Left renal pelvis (tissue), 4 donors: Measurements from ENCODE around the gene NDUFAF2. TPM values are rescaled to one million over a fixed set of nuclear protein-coding genes. Genes with fewer than 3 reads are reported as not detected.

Source experiments
- DNase-seq, 4 donors: peaks; one replicate each; pipeline ENCODE4 v3.0.0-alpha.2; 2013; ENCODE audit warnings: low read depth in 4 of 4, low spot score in 3 of 4
- polyA plus RNA-seq, 4 donors: library from polyadenylated mRNA; unstranded; fragments of 120-200 nt; gene quantifications; one replicate each; pipeline ENCODE4 v1.2.1, GENCODE V29; 2013; ENCODE audit not compliant: insufficient read length in 4 of 4

Gene NDUFAF2
- polyA plus RNA-seq, 4 donors, result 25.3 to 33.7 (median 28.2) TPM

GRCh38 chr5:61100437-61100836, 155.4 kb downstream of the NDUFAF2 start:
- DNase-seq, result no peak

GRCh38 chr5:61114441-61114840, 169.4 kb downstream of the NDUFAF2 start:
- DNase-seq, result no peak

GRCh38 chr5:61115968-61116367, 171.0 kb downstream of the NDUFAF2 start:
- DNase-seq, result no peak

- DNase-seq, result no peak
These were observed 174.1 kb downstream of the NDUFAF2 start for GRCh38 chr5:61119066-61119465.

- no peak for DNase-seq
These were observed 175.5 kb downstream of the NDUFAF2 start for GRCh38 chr5:61120534-61120933.

- no peak for DNase-seq
These were observed 178.1 kb downstream of the NDUFAF2 start for GRCh38 chr5:61123145-61123544.

GRCh38 chr5:61130289-61130688, 185.3 kb downstream of the NDUFAF2 start:
- DNase-seq, result no peak

GRCh38 chr5:61132559-61132958, 187.6 kb downstream of the NDUFAF2 start:
- DNase-seq, result no peak

- no peak for DNase-seq
These were observed 192.8 kb downstream of the NDUFAF2 start for GRCh38 chr5:61137835-61138234.

- no peak for DNase-seq
These were observed 194.3 kb downstream of the NDUFAF2 start for GRCh38 chr5:61139094-61139873.

GRCh38 chr5:61139931-61140330, 194.9 kb downstream of the NDUFAF2 start:
- no peak for DNase-seq

- no peak for DNase-seq
These were observed 196.8 kb downstream of the NDUFAF2 start for GRCh38 chr5:61141801-61142200.

- DNase-seq, result no peak
These were observed 197.4 kb downstream of the NDUFAF2 start for GRCh38 chr5:61142391-61142790.

GRCh38 chr5:61142811-61143210, 197.8 kb downstream of the NDUFAF2 start:
- no peak for DNase-seq

- DNase-seq, result no peak
These were observed 203.5 kb downstream of the NDUFAF2 start for GRCh38 chr5:61148515-61148914.

- DNase-seq, result no peak
These were observed 206.9 kb downstream of the NDUFAF2 start for GRCh38 chr5:61151893-61152292.

GRCh38 chr5:61159070-61159469, 214.1 kb downstream of the NDUFAF2 start:
- DNase-seq, result no peak

GRCh38 chr5:61159836-61160235, 214.8 kb downstream of the NDUFAF2 start:
- no peak for DNase-seq

- no peak for DNase-seq
These were observed 215.5 kb downstream of the NDUFAF2 start for GRCh38 chr5:61160497-61160896.

- DNase-seq, result peak; percentile 73 to 79 (median 78)
These were observed 217.2 kb downstream of the NDUFAF2 start, which contains the start of gene SMIM15 for GRCh38 chr5:61162010-61162831. Gene SMIM15 (minus strand): TSS chr5:61162468. CDS start chr5:61160171, 2,297 bp downstream.

GRCh38 chr5:61162832-61163567, 218.0 kb downstream of the NDUFAF2 start:
- DNase-seq, result peak in 3 of 4 donors; percentile 27 to 35 (median 29)
